A549 (cell line): ENCODE results near the gene BCAT1. TPM values are rescaled to one million over a fixed set of nuclear protein-coding genes. Genes with fewer than 3 reads are reported as not detected.

Experiments used
- ATAC-seq, 2 experiments: fragments of 200-7000 bp in 1 of 2; fragments of >200 bp in 1 of 2; cut with Nextera tagmentation in 1 of 2; cut with Tn5 transposase in 1 of 2; 3 replicates each; pipeline versions ENCODE4 v1.8.0 to v1.9.1; 2018 to 2020; ENCODE audit warnings: mild to moderate bottlenecking in 1 of 2, moderate library complexity in 1 of 2
- CTCF ChIA-PET: fragments of 300-600 bp; sonication (Branson Sonifier 250); formaldehyde crosslinking; extraction: SDS; loops from one replicate; lab custom pipeline; 2021; ENCODE audit warnings: antibody characterized with exemption, inconsistent platforms; lab: Yijun Ruan, JAX
- POLR2A ChIA-PET: fragments of 350-600 bp; formaldehyde crosslinking; extraction: SDS; loops from one replicate; lab custom pipeline; 2021; ENCODE audit warnings: antibody characterized with exemption, inconsistent platforms; lab: Yijun Ruan, JAX
- DNase-seq, 2 experiments: peaks; one replicate each; pipeline versions ENCODE4 v3.0.0 to v3.0.0-alpha.2; 2011 to 2016; ENCODE audit warnings: low read depth in 1 of 2, low spot score in 1 of 2
- FAIRE-seq: peaks from 2 replicates; lab custom pipeline; 2011; peaks lifted over from hg19 to GRCh38; lab: Jason Lieb, UNC
- H3K27ac ChIP-seq, 2 experiments: fragments of >200 bp; sonication (Bioruptor Twin); formaldehyde crosslinking; 3 replicates each; pipeline ENCODE4 v1.5.1; 2016 to 2017
- H3K4me1 ChIP-seq: fragments of >200 bp; sonication (Bioruptor Twin); formaldehyde crosslinking; 3 replicates; pipeline ENCODE4 v1.6.1; 2016
- H3K4me2 ChIP-seq: fragments of >200 bp; sonication (Bioruptor Twin); formaldehyde crosslinking; 3 replicates; pipeline ENCODE4 v1.6.1; 2016
- H3K4me3 ChIP-seq: fragments of >200 bp; sonication (Bioruptor Twin); formaldehyde crosslinking; 3 replicates; pipeline ENCODE4 v1.5.1; 2016
- H3K9me3 ChIP-seq: fragments of >200 bp; sonication (Bioruptor Twin); formaldehyde crosslinking; 3 replicates; pipeline ENCODE4 v1.6.1; 2016
- BHLHE40 ChIP-seq: IDR thresholded peaks from 2 replicates; pipeline ENCODE4 v1.6.1; 2012; ENCODE audit warnings: low read depth, low read length, inconsistent platforms
- CBX8 ChIP-seq: fragments of 200-600 bp; sonication (generic); IDR thresholded peaks from 2 replicates; pipeline ENCODE4 v1.6.1; 2016
- CEBPB ChIP-seq, 2 experiments: fragments of >200 bp in 1 of 2; sonication (Bioruptor Twin) in 1 of 2; formaldehyde crosslinking in 1 of 2; IDR thresholded peaks; 2 replicates each; pipeline ENCODE4 v1.6.1; 2012 to 2016
- CHD2 ChIP-seq: fragments of 150-350 bp; IDR thresholded peaks from 2 replicates; pipeline ENCODE4 v1.6.1; 2014; ENCODE audit warnings: low read length; ENCODE audit not compliant: partially characterized antibody
- EHF ChIP-seq: fragments of 250-450 bp; sonication (Bioruptor Pico); IDR thresholded peaks from 2 replicates; pipeline ENCODE4 v1.5.0; 2020; ENCODE audit warnings: mild to moderate bottlenecking
- EHMT2 ChIP-seq: fragments of 200-600 bp; sonication (generic); IDR thresholded peaks from 2 replicates; pipeline ENCODE4 v1.6.1; 2016; ENCODE audit warnings: antibody characterized with exemption, low read depth, mild to moderate bottlenecking, moderate library complexity
- FOSB ChIP-seq: fragments of 250-450 bp; sonication (Bioruptor Pico); IDR thresholded peaks from 2 replicates; pipeline ENCODE4 v1.5.0; 2020; ENCODE audit warnings: mild to moderate bottlenecking, moderate library complexity
- FOSL2 ChIP-seq, 2 experiments: fragments of 450-650 bp in 1 of 2; fragments of >200 bp in 1 of 2; sonication (Bioruptor Twin) in 1 of 2; formaldehyde crosslinking; IDR thresholded peaks; 2 replicates each; pipeline versions ENCODE4 v1.5.0 to v1.6.1; 2016 to 2020; ENCODE audit warnings: mild to moderate bottlenecking in 1 of 2, moderate library complexity in 1 of 2
- FOXS1 ChIP-seq: fragments of 250-450 bp; sonication (Bioruptor Pico); IDR thresholded peaks from 2 replicates; pipeline ENCODE4 v1.5.0; 2020; ENCODE audit warnings: mild to moderate bottlenecking, moderate library complexity
- HDAC2 ChIP-seq: fragments of 200-600 bp; sonication (generic); IDR thresholded peaks from 2 replicates; pipeline ENCODE4 v1.6.1; 2016
- HOXB13 ChIP-seq: fragments of 250-450 bp; sonication (Bioruptor Pico); IDR thresholded peaks from 2 replicates; pipeline ENCODE4 v1.5.0; 2020; ENCODE audit warnings: low read depth, mild to moderate bottlenecking, moderate library complexity
- HOXB5 ChIP-seq: fragments of 250-450 bp; sonication (Bioruptor Pico); IDR thresholded peaks from 2 replicates; pipeline ENCODE4 v1.5.0; 2020; ENCODE audit warnings: mild to moderate bottlenecking, moderate library complexity
- MAFK ChIP-seq: fragments of 450-650 bp; IDR thresholded peaks from 2 replicates; pipeline ENCODE4 v1.6.1; 2014; ENCODE audit not compliant: partially characterized antibody
- NFE2L2 ChIP-seq: fragments of 150-350 bp; conservative IDR thresholded peaks from 2 replicates; pipeline ENCODE4 v1.6.1; 2014; ENCODE audit warnings: low read length
- NPAS2 ChIP-seq: fragments of 250-450 bp; sonication (Bioruptor Pico); IDR thresholded peaks from 2 replicates; pipeline ENCODE4 v1.8.0; 2022; ENCODE audit warnings: mild to moderate bottlenecking, moderate library complexity, borderline replicate concordance
- NR3C1 ChIP-seq: fragments of >200 bp; sonication (Bioruptor Twin); formaldehyde crosslinking; IDR thresholded peaks from 3 replicates; pipeline ENCODE4 v1.6.1; 2017
- POLR2AphosphoS2 ChIP-seq: conservative IDR thresholded peaks from 2 replicates; pipeline ENCODE4 v1.6.1; 2012; ENCODE audit warnings: low read length, improper control_type of control experiment, inconsistent platforms
- RAD21 ChIP-seq, 2 experiments: fragments of >200 bp in 1 of 2; sonication (Bioruptor Twin) in 1 of 2; formaldehyde crosslinking in 1 of 2; IDR thresholded peaks in 1 of 2; conservative IDR thresholded peaks in 1 of 2; 2 replicates in 1 of 2; 3 replicates in 1 of 2; pipeline ENCODE4 v1.6.1; 2012 to 2018; ENCODE audit warnings: inconsistent platforms in 1 of 2
- RCOR1 ChIP-seq: fragments of 150-350 bp; IDR thresholded peaks from 2 replicates; pipeline ENCODE4 v1.6.1; 2014; ENCODE audit warnings: antibody characterized with exemption, low read length, low read depth
- SREBF2 ChIP-seq: fragments of 450-650 bp; IDR thresholded peaks from 2 replicates; pipeline ENCODE4 v1.6.1; 2014; ENCODE audit warnings: mild to moderate bottlenecking, moderate library complexity
- TFCP2L1 ChIP-seq: fragments of 250-450 bp; sonication (Bioruptor Pico); IDR thresholded peaks from 2 replicates; pipeline ENCODE4 v1.5.0; 2021; ENCODE audit warnings: mild to moderate bottlenecking
- TP53 ChIP-seq: fragments of 250-450 bp; sonication (Bioruptor Pico); IDR thresholded peaks from 2 replicates; pipeline ENCODE4 v1.5.0; 2021; ENCODE audit warnings: mild to moderate bottlenecking, moderate library complexity
- ZNF302 ChIP-seq: fragments of 250-450 bp; sonication (Bioruptor Pico); IDR thresholded peaks from 2 replicates; pipeline ENCODE4 v1.9.0; 2021; ENCODE audit warnings: inconsistent platforms, mild to moderate bottlenecking, moderate library complexity
- ZSCAN20 ChIP-seq: fragments of 250-450 bp; sonication (Bioruptor Pico); IDR thresholded peaks from 2 replicates; pipeline ENCODE4 v1.8.0; 2022; ENCODE audit warnings: mild to moderate bottlenecking, moderate library complexity
- WGBS: methylation state at CpG from one replicate; pipeline ENCODE4 v1.1.6; 2017; ENCODE audit errors: missing lambda C conversion rate; 5-methylcytosine and 5-hydroxymethylcytosine counted together
- polyA plus RNA-seq, 4 experiments: library from polyadenylated mRNA; depleted of rRNA in 3 of 4; stranded (reverse); fragments of >200 nt; fragmentation: RNase III in 1 of 4; extraction: RNeasy Plus Mini Kit Qiagen cat#74134 plus additional on column Dnase treatment in 1 of 4; gene quantifications; 2 replicates in 3 of 4; 3 replicates in 1 of 4; pipeline ENCODE4 v1.2.3, GENCODE V29; 2011 to 2017
- TF ChIP-seq, protein P1 (sequence below): fragments of >200 bp; sonication (Bioruptor Twin); formaldehyde crosslinking; IDR thresholded peaks from 3 replicates; pipeline ENCODE4 v1.6.1; 2016
- TF ChIP-seq, protein P2 (sequence below): fragments of 450-650 bp; IDR thresholded peaks from 2 replicates; pipeline ENCODE4 v1.6.1; 2014; ENCODE audit warnings: antibody characterized with exemption
- TF ChIP-seq, protein P3 (sequence below): IDR thresholded peaks from 2 replicates; pipeline ENCODE4 v1.6.1; 2012
- TF ChIP-seq, protein P4 (sequence below): fragments of >200 bp; sonication (Bioruptor Twin); formaldehyde crosslinking; IDR thresholded peaks from 3 replicates; pipeline ENCODE4 v1.5.1; 2016
- TF ChIP-seq, protein P5 (sequence below): IDR thresholded peaks from 2 replicates; pipeline ENCODE4 v1.6.1; 2012
- TF ChIP-seq, protein P6 (sequence below): fragments of >200 bp; sonication (Bioruptor Twin); formaldehyde crosslinking; IDR thresholded peaks from 2 replicates; pipeline ENCODE4 v1.6.1; 2016
- TF ChIP-seq, protein P7 (sequence below): fragments of 250-450 bp; sonication (Bioruptor Pico); IDR thresholded peaks from 2 replicates; pipeline ENCODE4 v1.5.0; 2021; ENCODE audit warnings: mild to moderate bottlenecking, moderate library complexity, borderline replicate concordance

Gene BCAT1
- polyA plus RNA-seq, 2 of the 4 experiments (the other 2 are of a cell fraction), result 10.5 to 14.6 TPM

DNA sequence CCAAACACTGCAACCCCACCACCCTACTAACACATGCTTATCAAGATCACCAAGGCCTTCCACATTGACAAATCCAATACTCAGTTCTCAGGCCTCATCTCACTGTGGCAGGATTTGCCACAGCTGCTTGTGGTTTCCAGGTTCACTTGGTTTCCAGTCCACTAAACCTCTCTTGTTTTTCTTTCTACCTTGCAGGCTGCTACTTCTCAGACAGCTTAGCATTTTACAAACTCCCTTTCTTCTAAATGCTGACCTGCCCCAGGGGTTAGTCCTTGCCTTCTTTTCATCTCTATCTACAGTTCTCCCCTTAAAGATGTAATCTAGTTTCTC, 84.1 kb downstream of the BCAT1 start:
- Histone ChIP-seq H3K4me1 (no peaks in the 10 kb centered on the region), H3K27ac (no peak overlapping the region), H3K4me2 (no peak overlapping the region), H3K4me3 (no peak overlapping the region), H3K9me3 (no peaks in the 10 kb centered on the region)
- ChIA-PET CTCF (no interaction called here), POLR2A (no interaction called here)
- no peak for FAIRE-seq
- no peak for DNase-seq
- ATAC-seq, result no peak
- TF ChIP-seq, protein P1, sequence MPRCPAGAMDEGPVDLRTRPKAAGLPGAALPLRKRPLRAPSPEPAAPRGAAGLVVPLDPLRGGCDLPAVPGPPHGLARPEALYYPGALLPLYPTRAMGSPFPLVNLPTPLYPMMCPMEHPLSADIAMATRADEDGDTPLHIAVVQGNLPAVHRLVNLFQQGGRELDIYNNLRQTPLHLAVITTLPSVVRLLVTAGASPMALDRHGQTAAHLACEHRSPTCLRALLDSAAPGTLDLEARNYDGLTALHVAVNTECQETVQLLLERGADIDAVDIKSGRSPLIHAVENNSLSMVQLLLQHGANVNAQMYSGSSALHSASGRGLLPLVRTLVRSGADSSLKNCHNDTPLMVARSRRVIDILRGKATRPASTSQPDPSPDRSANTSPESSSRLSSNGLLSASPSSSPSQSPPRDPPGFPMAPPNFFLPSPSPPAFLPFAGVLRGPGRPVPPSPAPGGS, result no peak
- no peak for TF ChIP-seq NPAS2 (CRISPR knock-in tag)
- TF ChIP-seq, protein P2, sequence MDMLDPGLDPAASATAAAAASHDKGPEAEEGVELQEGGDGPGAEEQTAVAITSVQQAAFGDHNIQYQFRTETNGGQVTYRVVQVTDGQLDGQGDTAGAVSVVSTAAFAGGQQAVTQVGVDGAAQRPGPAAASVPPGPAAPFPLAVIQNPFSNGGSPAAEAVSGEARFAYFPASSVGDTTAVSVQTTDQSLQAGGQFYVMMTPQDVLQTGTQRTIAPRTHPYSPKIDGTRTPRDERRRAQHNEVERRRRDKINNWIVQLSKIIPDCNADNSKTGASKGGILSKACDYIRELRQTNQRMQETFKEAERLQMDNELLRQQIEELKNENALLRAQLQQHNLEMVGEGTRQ, result no peak
- no peak for TF ChIP-seq ZNF302 (CRISPR knock-in tag)
- TF ChIP-seq NR3C1, result no peak
- no peak for TF ChIP-seq RAD21 (conservative IDR thresholded peaks at IDR 0.05 in 1 of 2, IDR thresholded peaks at IDR 0.05 in 1 of 2)
- no peak for TF ChIP-seq FOSL2 (IDR thresholded peaks at IDR 0.05)
- TF ChIP-seq FOSL2 (CRISPR knock-in tag; IDR thresholded peaks at IDR 0.05), result no peak
- TF ChIP-seq, protein P3, sequence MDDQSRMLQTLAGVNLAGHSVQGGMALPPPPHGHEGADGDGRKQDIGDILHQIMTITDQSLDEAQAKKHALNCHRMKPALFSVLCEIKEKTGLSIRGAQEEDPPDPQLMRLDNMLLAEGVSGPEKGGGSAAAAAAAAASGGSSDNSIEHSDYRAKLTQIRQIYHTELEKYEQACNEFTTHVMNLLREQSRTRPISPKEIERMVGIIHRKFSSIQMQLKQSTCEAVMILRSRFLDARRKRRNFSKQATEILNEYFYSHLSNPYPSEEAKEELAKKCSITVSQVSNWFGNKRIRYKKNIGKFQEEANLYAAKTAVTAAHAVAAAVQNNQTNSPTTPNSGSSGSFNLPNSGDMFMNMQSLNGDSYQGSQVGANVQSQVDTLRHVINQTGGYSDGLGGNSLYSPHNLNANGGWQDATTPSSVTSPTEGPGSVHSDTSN, result no peak
- TF ChIP-seq, protein P4, sequence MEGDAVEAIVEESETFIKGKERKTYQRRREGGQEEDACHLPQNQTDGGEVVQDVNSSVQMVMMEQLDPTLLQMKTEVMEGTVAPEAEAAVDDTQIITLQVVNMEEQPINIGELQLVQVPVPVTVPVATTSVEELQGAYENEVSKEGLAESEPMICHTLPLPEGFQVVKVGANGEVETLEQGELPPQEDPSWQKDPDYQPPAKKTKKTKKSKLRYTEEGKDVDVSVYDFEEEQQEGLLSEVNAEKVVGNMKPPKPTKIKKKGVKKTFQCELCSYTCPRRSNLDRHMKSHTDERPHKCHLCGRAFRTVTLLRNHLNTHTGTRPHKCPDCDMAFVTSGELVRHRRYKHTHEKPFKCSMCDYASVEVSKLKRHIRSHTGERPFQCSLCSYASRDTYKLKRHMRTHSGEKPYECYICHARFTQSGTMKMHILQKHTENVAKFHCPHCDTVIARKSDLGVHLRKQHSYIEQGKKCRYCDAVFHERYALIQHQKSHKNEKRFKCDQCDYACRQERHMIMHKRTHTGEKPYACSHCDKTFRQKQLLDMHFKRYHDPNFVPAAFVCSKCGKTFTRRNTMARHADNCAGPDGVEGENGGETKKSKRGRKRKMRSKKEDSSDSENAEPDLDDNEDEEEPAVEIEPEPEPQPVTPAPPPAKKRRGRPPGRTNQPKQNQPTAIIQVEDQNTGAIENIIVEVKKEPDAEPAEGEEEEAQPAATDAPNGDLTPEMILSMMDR, result no peak
- TF ChIP-seq NFE2L2, result no peak
- TF ChIP-seq SREBF2, result no peak
- no peak for TF ChIP-seq FOXS1 (CRISPR knock-in tag)
- TF ChIP-seq, protein P5, sequence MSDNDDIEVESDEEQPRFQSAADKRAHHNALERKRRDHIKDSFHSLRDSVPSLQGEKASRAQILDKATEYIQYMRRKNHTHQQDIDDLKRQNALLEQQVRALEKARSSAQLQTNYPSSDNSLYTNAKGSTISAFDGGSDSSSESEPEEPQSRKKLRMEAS, result no peak
- no peak for TF ChIP-seq FOSB (CRISPR knock-in tag)
- TF ChIP-seq, protein P6, sequence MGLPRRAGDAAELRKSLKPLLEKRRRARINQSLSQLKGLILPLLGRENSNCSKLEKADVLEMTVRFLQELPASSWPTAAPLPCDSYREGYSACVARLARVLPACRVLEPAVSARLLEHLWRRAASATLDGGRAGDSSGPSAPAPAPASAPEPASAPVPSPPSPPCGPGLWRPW, result no peak
- no peak for TF ChIP-seq EHMT2
- no peak for TF ChIP-seq HOXB13 (CRISPR knock-in tag)
- TF ChIP-seq TFCP2L1 (CRISPR knock-in tag), result no peak
- no peak for TF ChIP-seq HDAC2
- no peak for TF ChIP-seq POLR2AphosphoS2

DNA sequence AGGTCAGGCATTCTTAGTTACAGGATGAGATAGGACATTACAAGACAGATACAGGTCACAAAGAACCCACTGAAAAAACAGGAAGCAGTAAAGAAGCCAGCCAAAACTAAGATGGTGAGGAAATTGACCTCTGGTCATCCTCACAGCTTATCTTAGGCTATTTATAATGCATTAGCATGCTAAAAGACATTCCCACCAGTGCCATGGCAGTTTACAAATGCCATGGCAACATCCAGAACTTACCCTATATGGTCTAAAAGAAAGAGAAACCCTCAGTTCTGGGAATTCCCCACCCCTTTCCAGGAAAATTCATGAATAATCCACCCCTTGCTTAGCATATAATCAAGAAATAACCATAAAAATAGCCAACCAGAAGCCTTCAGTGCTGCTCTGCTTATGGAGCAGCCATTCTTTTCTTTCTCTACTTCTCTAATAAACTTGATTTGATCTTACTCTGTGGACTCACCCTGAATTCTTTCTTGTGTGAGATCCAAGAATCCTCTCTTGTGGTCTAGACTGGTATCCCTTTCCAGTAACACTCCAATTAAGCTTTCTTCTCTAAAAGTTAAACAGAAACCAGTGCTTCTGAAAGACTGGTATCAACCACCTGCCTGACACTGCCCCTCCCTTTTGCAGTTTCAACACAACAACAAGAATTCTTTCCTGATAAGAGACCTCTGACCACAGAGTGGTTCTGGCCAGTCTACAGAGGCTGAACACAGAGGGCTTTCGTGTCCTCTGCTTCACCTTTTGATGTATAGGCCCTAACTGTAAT, 86.9 kb downstream of the BCAT1 start:
- no peaks in the 10 kb centered on the region for H3K4me1 ChIP-seq
- no peak overlapping the region for H3K4me3 ChIP-seq
- no peak overlapping the region for H3K27ac ChIP-seq
- no peak for FAIRE-seq
- H3K9me3 ChIP-seq, result no peaks in the 10 kb centered on the region
- CTCF ChIA-PET, result interaction anchor here (1.2 kb wide), 1 partner anchor 27 kb away, joined by 5 read pairs; no protein-coding TSS in a partner anchor
- DNase-seq, result no peak
- POLR2A ChIA-PET, result no interaction called here
- ATAC-seq, result no peak
- H3K4me2 ChIP-seq, result no peak overlapping the region
- no peak for TF ChIP-seq NFE2L2
- no peak for TF ChIP-seq HDAC2
- TF ChIP-seq EHF (CRISPR knock-in tag), result no peak
- TF ChIP-seq TP53, result no peak
- no peak for TF ChIP-seq RAD21 (conservative IDR thresholded peaks at IDR 0.05 in 1 of 2, IDR thresholded peaks at IDR 0.05 in 1 of 2)
- no peak for TF ChIP-seq ZNF302 (CRISPR knock-in tag)
- no peak for TF ChIP-seq MAFK
- no peak for TF ChIP-seq EHMT2
- TF ChIP-seq CEBPB (IDR thresholded peaks at IDR 0.05), result no peak
- TF ChIP-seq, protein P7, sequence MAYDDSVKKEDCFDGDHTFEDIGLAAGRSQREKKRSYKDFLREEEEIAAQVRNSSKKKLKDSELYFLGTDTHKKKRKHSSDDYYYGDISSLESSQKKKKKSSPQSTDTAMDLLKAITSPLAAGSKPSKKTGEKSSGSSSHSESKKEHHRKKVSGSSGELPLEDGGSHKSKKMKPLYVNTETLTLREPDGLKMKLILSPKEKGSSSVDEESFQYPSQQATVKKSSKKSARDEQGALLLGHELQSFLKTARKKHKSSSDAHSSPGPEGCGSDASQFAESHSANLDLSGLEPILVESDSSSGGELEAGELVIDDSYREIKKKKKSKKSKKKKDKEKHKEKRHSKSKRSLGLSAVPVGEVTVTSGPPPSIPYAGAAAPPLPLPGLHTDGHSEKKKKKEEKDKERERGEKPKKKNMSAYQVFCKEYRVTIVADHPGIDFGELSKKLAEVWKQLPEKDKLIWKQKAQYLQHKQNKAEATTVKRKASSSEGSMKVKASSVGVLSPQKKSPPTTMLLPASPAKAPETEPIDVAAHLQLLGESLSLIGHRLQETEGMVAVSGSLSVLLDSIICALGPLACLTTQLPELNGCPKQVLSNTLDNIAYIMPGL (CRISPR knock-in tag), result no peak
- no peak for TF ChIP-seq SREBF2
- no peak for TF ChIP-seq HOXB5 (CRISPR knock-in tag)
- no peak for TF ChIP-seq BHLHE40
- no peak for TF ChIP-seq RCOR1
- no peak for TF ChIP-seq CHD2
- TF ChIP-seq ZSCAN20 (CRISPR knock-in tag), result no peak
- TF ChIP-seq FOSL2 (IDR thresholded peaks at IDR 0.05), result no peak
- TF ChIP-seq FOSL2 (CRISPR knock-in tag; IDR thresholded peaks at IDR 0.05), result no peak
- no peak for TF ChIP-seq CBX8
- WGBS, result 69% methylated on average over 1 of the region's 1 CpG
